CD4-positive, alpha-beta T cell treated with Interleukin-1 beta for 1 hour (primary cell): ENCODE data around the gene LHX4.

Source experiments
- DNase-seq, 2 donors: peaks; one replicate each; pipeline ENCODE4 v3.0.0-alpha.2; 2020 to 2022

The LHX4 gene

DNA sequence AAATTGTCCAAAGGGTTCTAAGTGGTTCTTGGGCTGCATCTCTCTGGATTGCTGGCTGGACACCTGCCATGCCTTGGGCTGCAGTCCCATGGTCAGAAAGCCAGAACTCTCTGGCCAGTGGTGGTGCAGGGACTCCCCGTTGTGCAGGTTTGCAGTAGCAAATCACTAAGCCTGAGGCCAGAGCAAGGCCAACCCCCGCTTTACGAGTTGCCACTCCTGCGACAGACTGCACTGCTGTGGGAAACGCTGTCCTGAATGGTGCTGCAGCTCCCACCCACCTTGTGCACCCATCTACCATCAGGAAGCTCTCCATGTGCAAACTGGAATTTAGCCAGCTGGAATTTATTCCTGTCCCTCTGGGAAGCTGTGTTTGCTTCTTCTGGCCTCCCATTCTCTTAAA is 45.7 kb downstream of the LHX4 start:
- no peak for DNase-seq

DNA sequence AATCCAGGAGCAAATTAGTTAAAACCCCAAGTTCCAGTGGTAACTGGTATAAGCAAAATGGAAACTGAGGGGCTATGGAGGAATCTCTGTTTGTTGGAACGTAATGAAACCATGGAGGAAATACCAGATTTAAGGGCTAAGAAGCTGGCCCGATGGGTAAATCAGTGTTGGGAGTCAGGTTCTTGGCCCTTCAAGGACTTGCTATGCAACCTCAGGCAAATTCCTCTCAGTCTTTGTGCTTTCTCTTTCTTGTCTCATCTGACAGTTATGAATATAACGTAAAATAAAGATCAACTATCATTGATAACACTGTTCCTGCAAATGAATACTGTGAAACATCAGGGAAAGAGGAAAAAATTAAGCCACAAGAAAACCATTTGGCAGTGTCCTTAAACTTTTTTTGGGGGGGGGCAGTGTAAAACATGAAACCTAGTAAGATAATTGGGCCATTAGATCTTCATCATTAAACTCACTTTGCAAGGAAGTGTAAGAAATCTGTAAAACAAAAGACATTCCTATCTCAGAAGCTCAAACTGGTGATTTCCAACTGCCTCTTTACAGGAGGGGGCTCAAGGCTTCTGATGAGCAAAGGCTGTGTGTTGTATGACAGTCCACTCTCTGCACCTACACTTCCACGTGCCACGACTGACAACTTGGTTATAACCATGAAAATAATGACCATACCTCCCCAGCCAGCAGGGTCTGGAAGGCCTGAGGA is 47.6 kb downstream of the LHX4 start:
- DNase-seq, result no peak

DNA sequence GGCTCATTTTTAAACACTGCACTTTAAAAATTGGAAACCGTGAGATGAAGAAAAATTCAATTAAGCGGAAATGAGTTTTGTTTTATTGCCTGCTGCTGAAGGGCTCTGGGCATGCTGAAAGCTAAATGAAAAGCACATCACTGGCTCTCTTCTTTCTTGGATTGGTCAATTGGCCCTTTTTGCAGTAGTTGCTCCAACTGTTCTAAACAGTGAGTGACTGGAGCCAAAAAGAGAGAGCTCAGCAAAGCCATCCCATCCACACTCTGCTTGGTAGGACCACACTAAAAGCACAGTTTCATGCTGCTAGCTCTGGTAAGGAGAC is 48.1 kb downstream of the LHX4 start:
- DNase-seq, result no peak

DNA sequence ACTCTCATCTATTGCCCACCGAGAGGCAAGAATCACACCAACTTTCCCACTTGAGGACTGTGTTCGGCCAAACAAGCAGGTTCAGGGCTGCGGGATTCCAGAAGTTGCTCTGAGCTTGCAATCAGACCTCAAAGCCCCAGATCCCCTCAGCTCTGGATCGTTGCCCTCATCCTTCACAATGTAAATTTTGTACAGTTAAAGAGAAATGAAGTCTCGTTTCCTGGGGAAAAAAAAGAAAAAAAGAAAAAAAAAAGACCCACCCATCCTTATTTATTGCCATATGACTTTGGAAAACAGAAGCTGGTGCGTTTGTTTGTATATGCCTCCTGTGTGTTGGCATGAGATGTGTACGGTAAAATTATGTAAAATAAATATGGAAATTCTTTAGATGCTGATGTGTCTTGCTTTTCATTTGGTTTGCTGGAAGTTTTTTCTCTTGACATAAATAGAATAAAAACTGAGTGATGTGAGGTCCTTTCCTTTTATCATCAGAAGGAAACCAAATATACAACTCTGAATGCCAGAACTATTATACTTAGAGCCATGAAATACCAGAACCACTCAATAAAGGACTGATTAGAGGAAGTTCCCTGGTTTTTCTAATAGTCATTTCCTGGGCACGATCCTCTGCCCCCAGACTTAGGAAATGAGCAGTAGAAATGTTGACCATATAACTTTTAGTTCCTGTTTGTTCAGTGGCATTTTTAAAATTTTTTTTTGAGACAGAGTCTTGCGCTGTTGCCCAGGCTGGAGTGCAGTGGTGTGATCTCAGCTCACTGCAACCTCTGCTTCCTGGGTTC is 48.7 kb downstream of the LHX4 start:
- peak in 1 of 2 donors; percentile 32 for DNase-seq

DNA sequence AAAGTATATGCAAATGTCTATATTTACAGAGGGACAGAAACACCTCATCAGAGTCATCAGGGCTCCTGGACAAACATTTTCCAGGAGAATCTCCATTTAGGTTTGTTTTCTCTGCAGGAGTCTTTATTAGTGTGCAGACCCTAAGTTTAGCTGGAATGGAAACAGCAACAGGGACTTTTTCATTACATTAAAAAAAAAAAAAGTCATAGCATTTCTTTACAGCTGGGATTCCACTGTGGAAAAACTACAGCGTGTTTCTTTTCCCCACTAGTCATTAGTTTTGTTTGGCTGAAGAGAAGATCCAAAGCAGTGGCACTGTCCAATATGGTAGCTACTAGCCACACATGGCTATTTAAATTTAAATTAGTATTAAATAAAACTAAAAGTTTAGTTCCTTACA is 49.6 kb downstream of the LHX4 start:
- DNase-seq, result no peak

DNA sequence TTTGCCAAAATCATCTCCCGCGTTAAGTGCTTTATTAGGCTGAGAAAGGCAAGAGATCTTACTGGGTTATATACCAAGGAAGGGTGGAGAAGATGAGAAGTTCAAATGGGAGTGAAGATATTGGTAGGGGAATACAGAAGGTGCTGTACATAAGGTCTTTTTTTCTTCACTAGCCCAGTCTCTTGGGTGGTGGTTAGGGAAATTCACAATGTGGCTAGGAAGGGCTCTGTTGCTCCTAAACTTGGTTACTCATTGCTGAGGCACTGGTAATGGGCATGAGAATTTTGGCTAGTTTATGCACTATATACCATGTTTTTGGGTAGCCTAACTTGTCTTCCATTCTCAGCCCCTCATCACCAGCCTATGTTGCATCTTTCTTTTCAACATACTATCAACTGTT is 50.6 kb downstream of the LHX4 start:
- DNase-seq, result no peak

DNA sequence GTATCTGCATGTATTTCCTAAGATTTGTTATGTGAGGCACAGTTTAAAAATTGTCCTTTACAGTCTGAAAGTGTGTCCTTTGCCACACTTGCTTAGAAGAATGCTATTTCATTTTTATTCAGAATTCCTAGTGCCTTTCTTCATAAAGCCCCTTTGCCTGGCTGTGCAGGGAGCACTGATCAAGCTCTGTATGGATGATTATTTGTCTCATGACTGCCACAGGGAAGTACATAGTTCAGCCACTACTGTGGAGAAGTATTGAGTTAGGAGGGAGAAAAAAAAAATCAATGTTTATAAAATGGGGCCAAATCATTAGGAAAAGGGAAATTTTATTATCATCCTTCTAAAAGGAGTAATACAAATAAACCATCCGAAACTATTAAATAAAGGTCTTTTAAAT is 51.4 kb downstream of the LHX4 start:
- no peak for DNase-seq

DNA sequence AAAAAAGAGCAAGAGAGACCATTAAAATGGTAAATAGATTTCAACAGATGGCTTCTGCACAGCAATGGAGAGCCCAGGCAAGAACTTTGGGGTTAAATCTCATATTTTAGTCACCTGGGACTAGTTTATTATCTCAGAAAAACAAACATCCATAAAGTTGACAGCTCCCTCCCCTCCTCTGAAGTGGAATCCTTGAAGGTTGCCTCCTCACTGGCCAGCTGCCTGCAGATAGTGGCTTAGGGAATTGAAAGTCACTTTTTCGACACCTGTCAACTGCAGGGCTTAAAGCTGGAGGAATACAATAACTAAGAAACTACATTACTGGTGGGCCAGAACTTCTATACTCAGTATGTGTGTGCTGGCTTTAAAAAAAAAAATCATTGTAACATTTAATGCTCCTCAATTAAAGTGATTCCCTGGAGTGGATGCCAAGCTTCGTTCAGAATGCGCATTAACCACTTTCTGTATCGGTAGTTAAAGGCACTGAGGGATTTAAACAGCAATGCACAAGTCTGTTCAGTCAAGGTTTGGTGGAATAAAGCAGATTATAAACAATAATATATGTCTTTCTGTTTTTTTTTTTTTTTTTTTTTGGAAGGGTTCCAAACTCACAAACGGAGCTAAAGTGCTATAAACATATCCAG is 52.5 kb downstream of the LHX4 start:
- no peak for DNase-seq

DNA sequence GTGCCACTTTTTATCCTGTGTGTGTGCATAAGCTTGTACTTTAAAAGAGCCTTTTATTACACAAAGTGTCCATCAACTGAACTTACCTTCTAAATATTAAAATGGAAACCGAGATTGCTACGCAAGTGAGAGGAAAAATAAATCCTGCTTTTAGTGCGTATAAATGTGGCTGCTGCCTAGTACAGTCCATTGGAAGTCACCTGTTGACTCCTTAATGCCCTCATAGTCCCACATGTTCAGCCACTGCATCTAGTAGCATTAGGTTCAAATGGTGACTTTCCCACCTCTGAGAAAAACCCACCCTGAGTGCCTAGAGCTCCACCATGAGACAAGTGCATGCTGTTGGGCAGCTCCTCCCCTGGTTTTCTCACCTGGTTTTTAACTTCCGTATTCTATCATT is 53.0 kb downstream of the LHX4 start:
- DNase-seq, result no peak

DNA sequence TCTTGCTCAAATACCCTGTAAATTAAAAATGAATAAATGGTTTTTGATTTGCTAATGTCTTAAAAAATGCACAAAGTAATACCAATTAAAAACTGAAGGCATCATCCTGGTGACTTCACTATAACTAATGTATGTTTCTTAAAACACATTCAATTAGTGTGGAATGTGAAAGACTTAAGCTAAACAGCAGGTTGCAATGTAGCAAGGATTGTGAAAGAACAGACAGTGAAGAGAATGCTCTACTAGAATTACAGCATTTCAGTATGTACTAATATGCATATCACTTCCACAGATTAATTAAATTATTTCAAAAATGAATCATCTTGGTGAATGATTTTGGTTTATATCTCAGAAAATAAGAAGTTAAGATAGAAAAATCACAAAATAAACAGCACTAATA is 56.4 kb downstream of the LHX4 start:
- DNase-seq, result no peak

DNA sequence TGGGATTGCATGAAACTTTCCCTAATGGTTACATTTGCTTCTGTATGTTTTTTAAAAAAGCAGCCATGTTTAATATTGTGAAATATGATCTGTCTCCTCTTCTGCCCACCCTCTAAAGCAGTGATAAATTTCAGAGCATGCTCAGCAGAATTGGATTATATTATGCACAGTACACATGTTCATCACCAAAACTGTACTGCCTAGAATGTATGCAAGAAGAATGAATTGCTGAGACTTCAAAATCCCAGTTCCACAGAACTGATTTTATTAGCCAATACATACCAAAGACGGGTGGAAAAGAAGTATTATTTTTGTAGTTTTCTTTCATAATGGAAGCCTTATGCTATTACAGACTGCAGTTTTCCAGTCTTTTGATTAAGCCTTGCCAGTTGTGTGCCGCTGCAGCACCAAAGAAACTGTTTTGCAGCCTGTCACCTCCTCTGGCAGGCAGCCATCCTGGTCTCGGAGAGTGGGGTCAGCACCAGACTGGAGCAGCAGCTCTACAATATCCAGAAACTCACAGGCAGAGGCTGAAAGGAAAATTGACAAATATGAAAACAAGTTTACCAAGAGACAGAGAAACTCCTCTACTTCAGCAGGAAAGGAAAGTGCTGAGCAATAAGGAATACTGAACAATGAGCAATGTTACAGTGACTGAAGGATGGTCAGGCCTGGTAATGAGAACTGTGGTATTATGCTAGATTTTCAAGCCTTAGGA is 58.1 kb downstream of the LHX4 start:
- no peak for DNase-seq

DNA sequence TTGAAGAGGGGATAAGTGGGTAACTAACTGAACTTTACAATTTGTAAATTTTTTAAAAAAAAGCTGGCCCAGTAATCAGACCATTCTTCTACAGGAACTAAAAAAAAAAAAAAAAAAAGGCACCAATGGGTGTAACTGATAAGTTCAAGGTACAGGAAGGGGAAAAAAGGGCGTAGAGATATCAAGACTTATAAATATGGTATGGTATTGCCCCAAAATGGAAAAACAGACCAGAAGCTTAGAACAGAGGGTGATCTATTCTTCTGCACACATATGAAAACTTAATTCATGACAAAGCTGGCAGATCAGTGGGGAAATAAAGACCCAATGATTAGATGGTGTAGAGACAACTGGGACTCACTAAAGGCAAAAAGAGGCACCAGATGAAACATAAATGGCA is 58.9 kb downstream of the LHX4 start:
- DNase-seq, result no peak

DNA sequence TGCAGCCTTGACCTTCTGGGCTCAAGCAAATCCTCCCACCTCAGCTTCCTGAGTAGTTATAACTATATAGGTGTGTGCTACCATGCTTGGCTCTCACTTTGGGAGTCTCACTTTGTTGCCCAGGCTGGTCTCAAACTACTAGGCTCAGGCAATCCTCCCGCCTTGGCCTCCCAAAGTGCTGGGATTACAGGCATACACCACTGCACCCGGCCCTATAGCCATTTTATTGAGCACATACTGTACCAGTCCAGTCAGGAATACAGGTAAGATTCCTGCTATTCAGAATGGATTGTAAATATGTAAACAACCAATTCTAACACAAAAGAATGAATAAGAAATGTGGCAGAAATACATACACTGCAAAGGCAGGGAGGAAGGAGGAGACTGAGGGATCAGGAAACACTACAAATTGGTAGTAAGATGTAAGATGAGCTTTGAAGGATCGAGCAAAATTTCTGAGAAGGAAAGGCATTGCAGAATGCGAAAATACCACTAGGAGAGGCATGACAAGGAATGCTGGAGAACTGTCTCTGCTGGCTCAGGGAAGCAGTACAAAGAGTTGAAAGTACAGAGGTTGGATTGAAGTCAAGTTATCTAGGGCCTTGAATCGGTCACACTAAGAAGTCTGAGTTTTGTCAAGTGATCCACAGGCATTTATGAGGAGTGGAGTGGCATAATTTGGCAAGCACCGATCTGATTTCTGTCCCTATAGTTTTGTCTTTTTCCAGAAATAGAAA is 60.4 kb downstream of the LHX4 start:
- DNase-seq, result no peak

DNA sequence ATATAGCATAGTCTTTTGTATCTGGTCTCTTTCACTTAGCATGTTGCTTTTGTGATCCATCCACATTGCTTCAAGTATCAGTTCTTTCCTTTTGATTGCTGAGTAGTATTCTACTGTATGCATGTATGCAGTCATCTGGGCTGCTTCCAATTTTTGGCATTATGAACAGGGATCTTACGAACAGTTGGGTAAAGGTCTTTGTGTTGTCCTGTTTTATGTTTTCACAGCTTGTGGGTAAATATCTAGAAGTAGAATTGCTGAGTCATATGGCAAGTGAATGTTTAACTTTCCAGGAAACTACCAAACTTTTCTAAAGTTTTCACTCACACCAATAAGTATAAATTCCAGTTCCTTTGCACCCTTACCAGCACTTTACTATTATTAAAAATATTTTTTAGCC is 60.9 kb downstream of the LHX4 start:
- DNase-seq, result no peak

DNA sequence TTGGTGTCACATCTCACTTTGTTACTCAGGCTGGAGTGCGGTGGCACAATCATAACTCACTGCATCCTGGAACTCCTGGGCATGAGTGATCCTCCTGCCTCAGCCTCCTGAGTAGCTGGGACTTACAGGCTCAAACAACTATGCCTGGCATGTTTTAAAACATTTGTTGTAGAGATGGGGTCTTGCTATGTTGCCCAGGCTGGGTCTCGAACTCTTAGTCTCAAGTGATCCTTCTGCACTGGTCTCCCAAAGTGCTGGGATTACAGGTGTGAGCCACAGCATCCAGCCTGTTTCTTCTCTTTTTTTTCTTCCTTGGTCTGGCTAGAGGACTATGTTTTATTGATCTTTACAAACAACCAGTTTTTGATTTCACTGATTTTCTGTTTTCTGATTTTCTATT is 64.6 kb downstream of the LHX4 start:
- no peak for DNase-seq

DNA sequence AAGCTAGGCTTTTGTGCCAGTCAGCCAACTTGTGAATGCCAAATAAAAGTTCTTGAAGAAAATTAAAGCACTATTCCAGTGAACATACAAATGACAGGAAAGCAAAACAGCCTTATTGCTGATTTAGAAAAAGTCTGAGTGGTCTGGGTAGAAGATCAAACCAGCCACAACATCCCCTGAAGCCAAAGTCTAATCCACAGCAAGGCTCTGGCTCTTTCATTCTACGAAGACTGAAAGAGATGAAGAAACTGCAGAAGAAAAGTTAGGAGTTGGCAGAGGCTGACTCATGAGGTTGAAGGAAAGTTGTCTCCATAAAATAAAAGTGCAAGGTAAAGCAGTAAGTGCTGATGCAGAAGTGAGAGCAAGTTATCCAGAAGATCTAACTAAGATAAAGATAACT is 65.9 kb downstream of the LHX4 start:
- no peak for DNase-seq

DNA sequence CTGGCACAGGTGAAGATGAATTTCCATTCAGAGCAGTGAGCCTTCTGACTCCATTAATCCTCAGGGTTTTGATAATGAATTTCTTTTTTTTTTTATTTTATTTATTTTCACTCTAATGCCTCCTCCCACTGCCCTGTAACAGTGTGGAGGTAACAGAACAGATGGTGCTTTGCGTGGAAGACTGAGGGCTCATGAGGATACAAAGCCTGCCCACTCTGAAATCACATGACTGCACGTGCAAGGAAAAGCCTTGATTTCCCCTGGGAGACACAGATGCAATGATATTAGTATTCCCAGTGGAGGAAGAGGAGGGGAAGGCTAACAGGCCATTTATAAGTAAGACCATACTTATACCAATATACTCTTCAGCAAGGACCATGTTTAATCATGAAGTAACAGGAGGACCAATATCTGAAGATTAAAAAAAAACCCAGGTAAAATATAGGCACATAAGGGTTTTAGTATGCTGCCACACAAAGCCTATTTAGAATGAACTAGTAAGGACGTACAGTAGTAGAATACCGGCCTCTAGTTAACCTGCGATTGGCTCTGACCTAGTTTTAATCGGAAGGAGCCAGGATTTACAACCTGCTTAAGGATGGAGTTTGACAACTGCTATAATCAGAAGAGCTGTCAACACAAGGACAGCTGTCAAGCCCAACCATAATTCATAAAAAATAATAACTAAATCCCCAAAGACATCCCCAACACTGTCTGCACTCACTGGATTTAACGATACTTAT is 69.6 kb downstream of the LHX4 start:
- DNase-seq, result no peak

DNA sequence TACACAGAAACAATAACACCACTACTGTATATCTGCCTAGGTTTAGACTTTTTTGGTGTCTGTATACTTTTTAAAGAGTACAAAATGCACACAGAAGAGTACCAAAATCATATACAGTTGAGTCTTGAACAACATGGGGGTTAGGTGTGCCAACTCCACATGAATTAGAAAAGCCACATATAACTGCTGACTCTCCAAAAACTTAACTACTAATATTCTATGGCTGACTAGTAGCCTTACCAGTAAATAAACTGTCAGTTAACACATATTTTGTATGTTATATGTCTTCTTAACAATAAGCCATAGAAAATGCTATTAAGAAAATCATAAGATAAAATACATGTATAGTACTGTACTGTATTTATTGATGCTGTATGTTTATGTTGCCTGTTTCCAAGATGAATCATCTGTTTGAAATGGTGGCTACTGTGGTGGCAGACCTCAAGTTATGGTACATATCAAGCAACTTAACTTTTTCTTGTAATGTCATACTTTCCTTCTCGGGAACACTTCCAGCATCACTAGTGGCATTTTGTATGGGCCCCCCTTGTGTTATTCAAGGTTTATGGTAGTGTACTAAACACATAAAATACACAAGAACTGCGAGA is 71.2 kb downstream of the LHX4 start:
- DNase-seq, result no peak

DNA sequence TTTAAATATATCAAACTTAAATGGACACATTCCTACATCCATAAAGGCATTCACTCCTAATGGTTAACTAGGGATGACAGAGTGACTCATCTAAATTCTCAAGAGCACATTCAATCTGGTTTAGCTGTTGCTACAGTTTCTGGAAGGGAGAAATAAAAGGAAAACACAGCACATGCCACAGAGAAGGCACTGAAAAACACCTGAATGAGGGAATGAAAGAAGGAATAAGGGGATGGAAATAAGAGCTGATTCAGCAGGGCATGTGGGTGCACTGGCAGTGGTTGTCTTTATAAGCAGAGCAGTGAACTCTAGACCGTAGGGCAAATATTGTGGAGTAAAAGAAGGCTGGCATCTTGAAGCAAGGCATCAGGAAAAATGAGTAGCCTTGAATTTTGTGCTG is 79.3 kb downstream of the LHX4 start:
- DNase-seq, result no peak

DNA sequence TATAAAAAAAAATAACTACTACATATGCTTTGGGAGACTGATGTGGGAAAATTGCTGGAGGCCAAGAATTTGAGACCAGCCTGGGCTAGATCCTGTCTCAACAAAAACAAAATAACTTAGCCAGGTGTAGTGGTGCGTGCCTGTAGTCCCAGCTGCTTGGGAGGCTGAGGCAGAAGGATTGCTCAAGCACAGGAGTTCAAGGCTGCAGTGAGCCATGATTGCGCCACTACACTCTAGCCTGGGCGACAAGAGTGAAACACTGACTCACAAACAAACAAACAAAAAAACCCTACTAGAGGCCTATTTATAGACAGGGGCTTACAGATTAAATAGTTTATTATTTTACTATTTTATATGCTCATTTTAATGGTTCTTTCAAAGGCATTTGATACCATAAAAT is 80.0 kb downstream of the LHX4 start:
- DNase-seq, result peak in 1 of 2 donors; percentile 4

DNA sequence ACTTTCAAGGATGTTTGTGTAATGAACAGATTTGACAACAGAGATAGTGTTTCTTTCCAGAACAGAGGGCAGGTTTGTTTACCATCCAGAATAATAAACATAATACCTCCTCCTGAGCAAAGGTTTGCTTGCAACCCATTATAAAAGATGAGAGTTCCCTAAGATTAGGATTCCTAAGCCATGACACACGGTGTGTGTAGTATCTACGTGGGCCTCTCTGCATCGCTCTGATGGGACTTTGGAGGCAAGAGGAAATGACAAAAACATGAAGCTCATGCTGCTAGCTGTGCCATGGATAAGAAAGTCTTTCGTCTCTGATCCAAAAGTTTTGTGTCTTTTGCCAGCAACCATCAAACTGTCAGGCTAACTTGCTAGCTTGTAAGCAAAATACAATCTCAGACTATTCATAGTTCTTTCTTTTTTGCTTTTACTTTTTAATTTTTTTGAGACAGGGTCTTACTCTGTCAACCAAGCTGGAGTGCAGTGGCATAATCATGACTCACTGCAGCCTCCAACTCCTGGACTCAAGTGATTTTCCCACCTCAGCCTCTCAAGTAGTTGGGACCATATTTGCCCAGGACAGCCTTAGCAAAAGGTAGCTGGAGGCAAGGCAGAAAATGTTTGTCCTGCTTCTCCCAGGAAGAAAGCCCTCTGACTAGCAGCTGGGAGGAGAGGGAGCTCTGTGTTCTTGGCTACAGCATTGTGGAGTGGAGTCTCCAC is 81.1 kb downstream of the LHX4 start:
- no peak for DNase-seq
